Activated naive CD8-positive, alpha-beta T cell (primary cell): Measurements from ENCODE around the gene PBX1.
"Not testable (repeated sequence)": the region's sequence is repeated elsewhere in the genome, so short reads cannot be mapped to it uniquely, and the experiment has no call there.

ENCODE experiments used
- H3K27ac Mint-ChIP-seq: one replicate; pipeline ENCODE4 v1.8.0; 2021; ENCODE audit warnings: mixed read lengths
- H3K27me3 Mint-ChIP-seq: one replicate; pipeline ENCODE4 v1.8.0; 2021; ENCODE audit warnings: mixed read lengths
- H3K36me3 Mint-ChIP-seq: one replicate; pipeline ENCODE4 v1.8.0; 2021; ENCODE audit warnings: mixed read lengths
- H3K4me1 Mint-ChIP-seq: one replicate; pipeline ENCODE4 v1.8.0; 2021; ENCODE audit warnings: low read depth, mixed read lengths
- H3K4me3 Mint-ChIP-seq: one replicate; pipeline ENCODE4 v1.8.0; 2021; ENCODE audit warnings: mild to moderate bottlenecking, mixed read lengths
- H3K9me3 Mint-ChIP-seq: one replicate; pipeline ENCODE4 v1.8.0; 2021; ENCODE audit warnings: low read depth, mixed read lengths

The PBX1 gene

DNA sequence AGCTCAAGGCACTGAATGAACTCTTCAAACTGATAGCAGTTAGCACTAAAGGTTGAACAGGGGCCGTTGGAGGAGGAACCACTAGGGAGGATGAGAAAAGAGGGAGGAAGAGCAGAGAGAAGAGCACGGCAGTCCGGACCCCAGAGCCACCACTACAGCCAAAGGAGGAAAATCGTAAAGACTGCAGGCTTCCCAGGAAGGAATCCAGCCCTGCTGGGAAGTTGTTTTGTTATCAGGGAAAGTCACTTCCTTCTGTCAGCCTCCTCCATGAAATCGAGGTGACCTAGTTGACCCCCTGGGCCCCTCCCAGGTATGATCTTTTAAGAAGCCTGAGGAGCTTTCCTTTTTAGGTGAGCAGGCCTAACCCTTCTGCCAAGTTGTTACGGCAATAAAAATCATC, 88.2 kb downstream of the PBX1 start:
- Mint-ChIP-seq H3K27me3 (peaks cover 2% of the 10 kb centered on the region), H3K9me3 (no peaks in the 10 kb centered on the region), H3K27ac (no peak overlapping the region), H3K4me1 (peaks cover 1% of the 10 kb centered on the region), H3K36me3 (no peaks in the 10 kb centered on the region), H3K4me3 (no peak overlapping the region)

DNA sequence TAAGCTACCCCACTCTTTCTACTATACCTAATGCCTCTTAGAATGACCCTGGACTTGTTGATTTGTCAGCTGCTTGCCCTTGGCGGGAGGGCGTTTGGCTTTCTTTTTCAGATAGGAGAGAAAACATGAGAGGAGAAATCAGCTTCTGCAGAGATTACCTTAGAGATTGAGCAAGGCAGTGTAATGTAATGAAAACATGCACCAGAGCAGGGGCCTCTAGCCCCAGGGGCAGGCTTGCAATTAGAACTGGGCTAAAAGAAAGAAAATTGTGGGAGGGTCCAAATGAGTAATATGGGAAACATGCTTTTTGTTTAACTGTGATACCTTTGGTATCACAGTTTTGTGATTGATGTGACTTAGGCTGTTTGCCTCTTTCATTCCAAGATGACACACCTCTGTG, 89.7 kb downstream of the PBX1 start:
- H3K36me3 Mint-ChIP-seq: no peaks in the 10 kb centered on the region
- peaks cover 1% of the 10 kb centered on the region for H3K4me1 Mint-ChIP-seq
- no peak overlapping the region for H3K4me3 Mint-ChIP-seq
- H3K9me3 Mint-ChIP-seq: no peaks in the 10 kb centered on the region
- no peak overlapping the region for H3K27ac Mint-ChIP-seq
- peaks cover 2% of the 10 kb centered on the region for H3K27me3 Mint-ChIP-seq

DNA sequence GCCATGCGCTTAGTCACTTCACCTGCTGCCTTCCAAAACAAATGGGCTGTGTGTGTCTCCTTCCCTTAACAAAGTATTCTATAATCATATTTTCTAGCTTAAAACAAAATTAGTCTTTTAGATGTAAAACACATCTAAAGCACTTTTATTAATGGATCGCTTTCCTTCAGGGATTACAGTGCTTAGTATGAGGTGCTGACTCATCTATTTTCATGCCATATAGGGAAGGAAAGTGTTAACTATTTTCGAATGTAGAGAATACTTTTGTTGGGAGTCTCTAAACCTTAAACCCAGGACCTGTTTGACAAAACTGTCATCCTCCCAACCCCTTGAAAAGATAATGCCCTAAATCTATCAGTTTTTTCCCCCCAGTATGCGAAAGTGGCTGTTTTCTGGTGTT, 90.2 kb downstream of the PBX1 start:
- Mint-ChIP-seq H3K27me3 (peaks cover 2% of the 10 kb centered on the region), H3K4me3 (no peak overlapping the region), H3K9me3 (no peaks in the 10 kb centered on the region), H3K4me1 (peaks cover 1% of the 10 kb centered on the region), H3K27ac (no peak overlapping the region), H3K36me3 (no peaks in the 10 kb centered on the region)

DNA sequence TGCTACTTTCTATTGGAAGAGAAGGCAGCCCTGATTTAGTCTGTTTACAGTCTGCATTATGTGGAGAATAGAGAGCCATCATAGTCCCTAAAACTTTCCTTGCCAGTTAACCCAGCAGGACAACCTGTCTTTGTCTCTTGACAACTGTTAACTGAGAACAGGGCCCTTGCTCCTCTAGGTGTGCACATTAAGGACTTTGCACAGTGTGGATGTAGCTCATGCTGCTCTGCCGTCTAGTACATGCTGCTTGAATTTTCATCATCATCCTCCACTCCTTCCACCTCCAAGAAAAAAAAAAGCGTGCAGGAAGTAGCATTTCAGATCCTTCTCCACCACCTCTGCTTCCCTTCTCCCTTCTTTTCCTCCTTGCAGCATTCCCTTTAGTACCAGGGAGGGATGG, 91.5 kb downstream of the PBX1 start:
- Mint-ChIP-seq H3K4me3 (no peak overlapping the region), H3K27ac (no peak overlapping the region)

DNA sequence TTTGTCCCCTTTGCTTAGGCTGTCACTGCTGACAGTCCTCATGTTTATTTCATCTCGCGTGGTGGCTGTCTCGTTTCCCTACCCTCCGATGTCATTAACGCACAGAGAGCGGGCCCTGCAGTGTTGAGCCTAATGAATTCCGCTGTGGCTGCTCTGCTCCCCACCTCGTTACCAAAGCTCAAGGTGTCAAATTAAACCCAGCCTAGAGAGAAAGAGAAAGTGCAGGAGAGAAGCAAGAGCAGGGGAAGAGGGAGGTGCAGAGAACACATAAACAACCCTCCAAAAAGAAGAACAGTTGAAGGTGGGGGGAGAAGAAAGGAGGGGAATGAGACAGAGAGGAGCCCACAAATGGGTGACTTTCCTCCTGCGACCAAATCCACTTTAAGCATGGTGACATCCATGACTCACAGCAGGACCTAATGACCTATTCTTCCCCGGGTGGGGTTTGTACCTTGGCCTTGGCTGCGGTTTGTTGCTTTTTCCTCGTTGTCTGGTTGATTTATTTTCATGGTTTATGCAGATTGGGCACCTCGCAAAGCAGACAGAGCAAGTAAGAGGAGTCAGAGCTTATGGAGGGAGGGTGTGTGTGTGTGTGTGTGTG, 92.5 kb downstream of the PBX1 start:
- Mint-ChIP-seq H3K27ac (no peak overlapping the region), H3K36me3 (no peaks in the 10 kb centered on the region), H3K9me3 (no peaks in the 10 kb centered on the region), H3K4me1 (peaks cover 1% of the 10 kb centered on the region), H3K4me3 (no peak overlapping the region), H3K27me3 (peaks cover under 1% of the 10 kb centered on the region)

More for the DNA sequence above, 91.5 kb downstream of the PBX1 start:
- Mint-ChIP-seq H3K9me3 (no peaks in the 10 kb centered on the region), H3K4me1 (peaks cover 1% of the 10 kb centered on the region), H3K27me3 (peaks cover 2% of the 10 kb centered on the region), H3K36me3 (no peaks in the 10 kb centered on the region)

DNA sequence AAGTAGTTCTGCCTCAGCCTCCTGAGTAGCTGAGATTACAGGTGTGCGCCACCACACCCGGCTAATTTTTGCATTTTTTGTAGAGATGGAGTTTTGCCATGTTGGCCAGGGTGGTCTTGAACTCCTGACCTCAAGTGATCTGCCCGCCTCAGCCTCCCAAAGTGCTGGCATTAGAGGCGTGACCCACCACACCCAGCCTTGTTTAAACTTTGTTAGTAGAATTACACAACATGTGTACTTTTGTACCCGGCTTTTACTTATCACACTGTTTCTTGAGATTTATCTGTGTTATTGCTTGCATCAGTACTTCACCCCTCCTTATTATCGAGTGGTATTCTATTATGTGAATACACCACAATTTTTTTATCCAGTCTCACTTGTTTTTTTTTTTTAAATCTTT, 94.0 kb downstream of the PBX1 start:
- H3K9me3 Mint-ChIP-seq, H3K36me3 Mint-ChIP-seq, H3K4me3 Mint-ChIP-seq, H3K27me3 Mint-ChIP-seq, H3K27ac Mint-ChIP-seq, H3K4me1 Mint-ChIP-seq: not testable (repeated sequence)

DNA sequence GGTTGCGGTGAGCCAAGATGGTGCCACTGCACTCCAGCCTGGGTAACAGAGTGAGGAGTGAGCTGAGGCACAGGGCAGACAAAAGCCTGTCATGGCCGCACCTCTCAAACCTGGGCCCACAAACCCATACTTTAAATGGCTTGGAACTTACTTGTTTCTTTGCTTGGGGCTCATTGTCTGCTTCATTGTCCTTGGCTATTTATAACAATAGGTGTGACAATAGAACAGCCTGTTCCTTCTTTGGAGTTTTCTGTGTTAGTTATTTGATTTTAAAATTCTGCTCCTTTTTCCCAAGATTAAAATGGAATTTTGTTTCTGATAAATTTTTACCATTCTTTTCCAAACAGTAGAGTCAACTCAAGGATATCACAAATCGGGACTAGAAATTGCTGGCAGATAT, 94.7 kb downstream of the PBX1 start:
- Mint-ChIP-seq H3K36me3 (no peaks in the 10 kb centered on the region), H3K27me3 (peaks cover 5% of the 10 kb centered on the region), H3K4me1 (peaks cover 1% of the 10 kb centered on the region), H3K27ac (no peak overlapping the region), H3K9me3 (no peaks in the 10 kb centered on the region), H3K4me3 (no peak overlapping the region)

DNA sequence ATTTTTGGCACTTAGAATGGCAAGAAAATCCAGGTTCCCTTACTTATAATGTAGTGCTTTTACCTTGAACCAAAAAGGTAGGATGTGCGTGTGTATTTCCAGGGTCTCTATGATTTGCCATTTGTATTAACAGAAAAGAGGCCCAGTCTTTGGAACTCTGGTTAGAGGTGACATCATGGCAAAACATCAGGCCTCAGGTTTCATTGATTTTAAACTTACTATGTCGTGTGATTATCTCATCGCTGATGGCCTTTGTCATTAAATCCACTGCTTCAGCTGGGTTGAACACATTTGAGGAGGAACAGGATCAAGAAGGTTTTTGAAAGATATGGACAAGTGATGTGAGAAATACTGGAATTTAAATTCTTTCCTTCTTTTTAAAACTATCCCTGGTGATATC, 95.2 kb downstream of the PBX1 start:
- Mint-ChIP-seq H3K4me3 (no peak overlapping the region), H3K27me3 (peaks cover 5% of the 10 kb centered on the region), H3K36me3 (no peaks in the 10 kb centered on the region), H3K9me3 (no peaks in the 10 kb centered on the region), H3K4me1 (peaks cover 1% of the 10 kb centered on the region), H3K27ac (no peak overlapping the region)

DNA sequence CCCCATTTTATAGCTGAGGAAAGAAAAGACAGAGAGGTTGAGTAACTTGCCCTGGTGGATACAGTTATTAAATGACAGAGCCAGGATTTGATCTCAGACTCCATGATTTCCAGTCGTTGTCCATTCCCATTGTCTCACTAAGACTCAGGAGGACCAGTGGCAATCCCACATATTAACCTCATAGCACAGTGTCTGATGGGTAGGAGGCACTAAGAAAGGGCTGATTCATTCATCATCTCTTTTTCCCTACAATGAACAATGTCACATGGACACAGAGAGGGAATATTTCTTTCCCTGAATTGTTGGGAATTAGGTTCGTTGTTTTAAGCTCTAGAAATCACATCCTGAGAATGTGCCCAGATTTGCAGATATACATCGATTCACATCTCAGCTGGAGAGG, 99.9 kb downstream of the PBX1 start:
- no peaks in the 10 kb centered on the region for H3K36me3 Mint-ChIP-seq
- H3K4me3 Mint-ChIP-seq: no peak overlapping the region
- H3K4me1 Mint-ChIP-seq: peaks cover 11% of the 10 kb centered on the region
- peaks cover 7% of the 10 kb centered on the region for H3K9me3 Mint-ChIP-seq
- H3K27ac Mint-ChIP-seq: no peak overlapping the region
- H3K27me3 Mint-ChIP-seq: peaks cover 5% of the 10 kb centered on the region

DNA sequence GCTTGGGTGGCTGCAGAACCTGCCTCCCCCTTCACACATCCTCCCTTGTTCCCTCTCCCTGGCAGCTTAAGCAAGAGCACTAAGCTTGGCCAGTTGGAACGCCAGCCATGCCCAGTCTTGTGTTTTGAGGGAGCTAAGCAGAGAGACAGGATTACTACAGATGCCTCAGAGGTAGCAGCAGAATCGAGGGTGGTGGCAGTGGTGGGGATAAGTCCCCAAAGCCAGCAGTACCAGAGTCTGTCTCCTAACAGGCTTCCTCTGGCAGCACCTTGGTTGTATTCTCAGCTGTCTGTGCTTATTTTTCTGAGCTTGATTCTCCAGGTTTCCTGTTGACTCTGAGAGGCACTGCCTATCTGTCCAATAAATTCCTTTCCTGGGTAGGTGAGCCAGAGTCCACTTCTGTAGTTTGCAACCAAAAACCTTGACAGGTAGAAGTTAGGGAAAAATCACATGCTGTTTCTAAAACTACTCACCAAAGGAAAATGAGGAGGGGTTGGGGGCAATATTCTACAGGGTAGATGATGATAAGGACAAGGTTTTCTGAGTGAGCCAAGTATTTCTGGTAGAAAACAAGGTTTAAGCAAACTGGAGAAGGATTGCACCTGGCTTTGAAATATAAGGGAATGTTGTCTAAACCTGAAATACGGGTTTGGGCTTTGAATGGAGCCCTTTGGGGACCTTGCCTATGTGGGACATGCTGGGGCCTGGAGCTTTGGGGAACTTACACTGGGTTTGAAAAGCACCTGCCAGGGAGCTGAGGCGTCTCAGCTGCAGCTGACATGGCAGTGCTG, 100.8 kb downstream of the PBX1 start:
- H3K27ac Mint-ChIP-seq: no peak overlapping the region
- peaks cover 7% of the 10 kb centered on the region for H3K9me3 Mint-ChIP-seq
- H3K4me1 Mint-ChIP-seq: peaks cover 11% of the 10 kb centered on the region
- no peaks in the 10 kb centered on the region for H3K36me3 Mint-ChIP-seq
- no peak overlapping the region for H3K4me3 Mint-ChIP-seq
- H3K27me3 Mint-ChIP-seq: peaks cover 5% of the 10 kb centered on the region

DNA sequence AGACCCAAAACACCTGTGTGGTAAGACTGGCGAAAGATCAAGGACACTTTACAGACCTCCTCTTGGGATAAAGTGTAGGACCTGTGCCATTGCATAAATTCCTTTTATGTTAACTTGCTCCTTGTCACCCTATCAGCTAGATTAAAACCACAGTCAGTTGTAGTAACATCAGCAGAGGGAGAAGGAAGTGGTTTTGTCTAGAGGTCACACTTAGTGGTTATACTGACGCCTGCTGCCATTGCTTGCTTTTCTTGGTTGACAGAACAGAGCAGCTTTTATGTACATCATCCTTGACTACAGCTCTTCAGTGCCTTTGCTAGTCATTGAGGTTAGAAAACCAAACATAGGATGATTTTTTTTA, 101.4 kb downstream of the PBX1 start:
- Mint-ChIP-seq H3K27me3 (peaks cover 5% of the 10 kb centered on the region), H3K9me3 (peaks cover 7% of the 10 kb centered on the region), H3K4me1 (peaks cover 11% of the 10 kb centered on the region), H3K4me3 (no peak overlapping the region), H3K27ac (no peak overlapping the region), H3K36me3 (no peaks in the 10 kb centered on the region)

DNA sequence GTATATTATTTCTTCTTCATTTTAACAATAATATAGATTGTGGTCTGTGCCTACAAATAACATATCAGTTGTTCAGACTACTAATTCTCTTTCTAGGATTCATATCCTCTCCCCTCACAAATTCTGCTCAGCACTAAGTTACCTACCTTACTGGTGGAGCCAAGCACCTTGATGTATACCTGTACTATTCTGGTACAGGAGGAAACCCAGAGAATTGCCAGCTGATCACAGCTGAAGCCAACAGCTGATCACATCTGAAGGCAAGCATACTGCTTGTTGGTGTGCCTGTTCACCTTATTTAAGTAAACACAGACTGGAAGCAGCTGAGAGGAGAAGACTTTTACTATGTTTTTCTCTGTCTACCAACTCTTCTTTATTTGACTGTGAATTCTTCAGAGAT, 101.8 kb downstream of the PBX1 start:
- Mint-ChIP-seq H3K4me1 (peaks cover 11% of the 10 kb centered on the region), H3K4me3 (no peak overlapping the region), H3K36me3 (no peaks in the 10 kb centered on the region), H3K9me3 (peaks cover 7% of the 10 kb centered on the region), H3K27ac (no peak overlapping the region), H3K27me3 (peaks cover 5% of the 10 kb centered on the region)

DNA sequence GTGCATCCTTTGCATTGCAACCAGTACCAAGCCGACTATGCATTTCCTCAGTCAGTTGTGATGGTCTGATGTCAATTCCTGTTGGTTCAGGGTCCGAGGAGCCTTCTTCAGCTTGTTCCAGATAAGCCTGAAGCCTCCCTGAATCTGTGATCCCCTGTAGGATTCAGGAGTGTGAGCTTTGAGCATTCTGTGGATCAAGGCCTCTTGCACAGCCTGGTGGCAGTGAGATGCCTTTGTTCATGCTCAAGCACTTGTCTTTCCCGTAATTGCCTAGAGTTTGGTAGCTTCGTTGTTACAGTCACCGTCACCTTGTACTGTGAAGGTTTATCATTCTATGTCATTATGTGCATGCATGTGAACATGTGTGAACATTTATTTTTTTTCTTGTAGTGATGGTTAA, 103.5 kb downstream of the PBX1 start:
- no peaks in the 10 kb centered on the region for H3K36me3 Mint-ChIP-seq
- H3K9me3 Mint-ChIP-seq: peaks cover 7% of the 10 kb centered on the region
- H3K27me3 Mint-ChIP-seq: peaks cover under 1% of the 10 kb centered on the region
- peaks cover 11% of the 10 kb centered on the region for H3K4me1 Mint-ChIP-seq
- no peak overlapping the region for H3K27ac Mint-ChIP-seq
- no peak overlapping the region for H3K4me3 Mint-ChIP-seq

DNA sequence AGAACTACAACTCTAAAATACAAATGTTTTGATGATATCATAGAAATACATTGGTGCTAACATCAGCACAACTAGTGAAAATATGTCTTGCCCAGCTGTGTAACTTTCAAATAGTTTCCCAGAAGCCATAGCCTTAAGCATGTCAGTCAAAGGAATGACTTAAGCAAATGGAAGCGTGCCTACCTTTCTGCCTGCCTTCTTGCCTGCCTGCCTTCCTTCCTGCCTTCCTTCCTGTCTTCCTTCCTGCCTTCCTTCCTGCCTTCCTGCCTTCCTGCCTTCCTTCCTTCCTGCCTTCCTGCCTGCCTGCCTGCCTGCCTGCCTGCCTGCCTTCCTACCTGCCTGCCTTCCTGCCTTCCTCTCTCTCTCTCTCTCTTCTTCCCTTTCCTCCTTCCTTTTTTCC, 104.0 kb downstream of the PBX1 start:
- Mint-ChIP-seq H3K4me3 (no peak overlapping the region), H3K9me3 (peaks cover 7% of the 10 kb centered on the region), H3K27ac (no peak overlapping the region), H3K4me1 (peaks cover 11% of the 10 kb centered on the region), H3K27me3 (no peaks in the 10 kb centered on the region), H3K36me3 (no peaks in the 10 kb centered on the region)

DNA sequence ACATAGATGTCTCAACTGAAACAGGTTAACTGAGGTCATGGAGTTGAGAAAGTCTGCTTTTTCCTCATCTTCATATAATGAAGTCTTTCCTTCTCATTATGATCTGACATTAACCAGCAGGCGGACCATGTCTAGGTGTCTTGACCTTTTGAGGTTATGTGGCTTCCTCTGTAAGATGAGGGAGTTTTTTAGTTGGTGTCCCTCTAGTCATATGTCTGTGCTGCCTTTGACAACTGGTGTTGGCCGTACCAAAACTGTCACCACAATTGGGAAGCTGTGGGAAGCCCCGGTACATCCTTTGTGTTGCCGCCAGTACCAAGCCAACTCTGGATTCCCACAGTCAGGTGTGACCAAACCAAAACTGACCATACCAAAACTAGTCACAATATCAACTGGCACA, 105.1 kb downstream of the PBX1 start:
- H3K36me3 Mint-ChIP-seq: no peaks in the 10 kb centered on the region
- peaks cover 7% of the 10 kb centered on the region for H3K9me3 Mint-ChIP-seq
- H3K4me1 Mint-ChIP-seq: peaks cover 11% of the 10 kb centered on the region
- no peak overlapping the region for H3K4me3 Mint-ChIP-seq
- no peaks in the 10 kb centered on the region for H3K27me3 Mint-ChIP-seq
- no peak overlapping the region for H3K27ac Mint-ChIP-seq

DNA sequence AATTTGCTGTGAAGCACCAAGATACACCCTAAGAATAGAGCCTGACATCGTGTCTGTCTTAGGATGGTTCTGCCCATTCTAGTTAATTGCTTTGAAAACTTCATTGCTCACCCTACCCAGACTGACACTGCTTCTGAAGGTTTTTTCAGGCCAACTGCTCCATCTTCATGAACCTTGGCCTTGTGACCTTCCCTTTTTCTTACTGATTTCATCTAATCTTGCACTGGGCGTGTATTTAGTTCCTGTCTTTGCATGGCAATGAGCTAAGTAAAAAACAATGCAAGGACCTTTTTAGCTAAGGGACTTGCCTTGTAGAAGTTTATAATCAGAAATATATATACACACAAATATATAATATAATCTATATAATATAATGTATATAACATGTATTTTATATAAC, 108.0 kb downstream of the PBX1 start:
- Mint-ChIP-seq H3K27me3 (no peaks in the 10 kb centered on the region), H3K4me1 (no peaks in the 10 kb centered on the region), H3K36me3 (no peaks in the 10 kb centered on the region), H3K27ac (no peak overlapping the region), H3K4me3 (no peak overlapping the region), H3K9me3 (peaks cover 7% of the 10 kb centered on the region)
